ENCODE measurements around the gene CYTH4.

DNA sequence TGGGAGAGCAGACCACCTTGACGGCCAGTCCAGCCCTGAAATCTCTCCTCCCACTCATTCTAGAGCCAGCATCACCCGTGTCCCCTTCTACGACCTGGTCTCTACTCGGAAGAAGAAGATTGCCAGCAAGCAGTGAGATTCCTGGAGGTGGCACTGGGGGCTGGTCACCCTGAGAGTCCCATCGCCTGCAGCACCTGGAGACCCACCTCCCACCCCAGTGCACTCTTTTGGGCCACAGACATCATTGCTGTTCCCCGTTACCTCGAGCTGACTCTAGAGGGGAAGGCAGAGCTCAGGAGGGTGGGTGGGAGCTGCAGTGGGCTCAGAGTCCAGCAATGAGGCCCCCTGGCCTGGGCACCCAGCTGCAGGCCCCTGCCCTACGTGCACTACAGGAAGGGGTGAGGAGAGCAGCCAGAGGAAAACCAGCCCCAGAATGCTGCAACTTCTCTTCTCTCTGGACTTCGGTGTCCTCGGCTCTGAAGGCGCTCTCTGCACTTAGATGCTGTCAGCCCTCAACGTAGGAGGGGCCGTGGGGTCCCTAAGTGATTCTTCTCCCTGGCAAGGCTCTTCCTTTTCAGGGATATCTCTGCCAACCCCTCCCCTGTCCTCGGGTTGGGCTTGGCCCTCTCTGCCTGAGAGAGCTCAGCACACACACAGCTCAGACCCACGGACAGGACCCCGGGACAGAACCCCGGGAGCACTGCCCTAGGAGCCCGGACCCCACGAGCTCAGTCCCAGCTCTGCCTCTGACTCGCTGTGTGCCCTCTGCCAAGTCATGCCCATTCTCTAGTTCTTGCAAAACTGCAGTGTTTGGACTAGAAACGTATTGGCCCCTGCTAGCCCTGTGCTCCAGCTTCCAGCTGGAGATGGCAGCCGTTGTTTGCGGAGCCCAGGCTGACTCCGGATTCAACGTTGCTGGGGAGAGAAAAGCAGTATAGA is 31.3 kb downstream of the CYTH4 start:
- TF ChIP-seq, protein P1, sequence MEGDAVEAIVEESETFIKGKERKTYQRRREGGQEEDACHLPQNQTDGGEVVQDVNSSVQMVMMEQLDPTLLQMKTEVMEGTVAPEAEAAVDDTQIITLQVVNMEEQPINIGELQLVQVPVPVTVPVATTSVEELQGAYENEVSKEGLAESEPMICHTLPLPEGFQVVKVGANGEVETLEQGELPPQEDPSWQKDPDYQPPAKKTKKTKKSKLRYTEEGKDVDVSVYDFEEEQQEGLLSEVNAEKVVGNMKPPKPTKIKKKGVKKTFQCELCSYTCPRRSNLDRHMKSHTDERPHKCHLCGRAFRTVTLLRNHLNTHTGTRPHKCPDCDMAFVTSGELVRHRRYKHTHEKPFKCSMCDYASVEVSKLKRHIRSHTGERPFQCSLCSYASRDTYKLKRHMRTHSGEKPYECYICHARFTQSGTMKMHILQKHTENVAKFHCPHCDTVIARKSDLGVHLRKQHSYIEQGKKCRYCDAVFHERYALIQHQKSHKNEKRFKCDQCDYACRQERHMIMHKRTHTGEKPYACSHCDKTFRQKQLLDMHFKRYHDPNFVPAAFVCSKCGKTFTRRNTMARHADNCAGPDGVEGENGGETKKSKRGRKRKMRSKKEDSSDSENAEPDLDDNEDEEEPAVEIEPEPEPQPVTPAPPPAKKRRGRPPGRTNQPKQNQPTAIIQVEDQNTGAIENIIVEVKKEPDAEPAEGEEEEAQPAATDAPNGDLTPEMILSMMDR (IDR thresholded peaks at IDR 0.05), result no peak
- TF ChIP-seq MAX (CRISPR knock-in tag; IDR thresholded peaks at IDR 0.05), result no peak
- no peak for TF ChIP-seq USF2 (CRISPR knock-in tag; IDR thresholded peaks at IDR 0.05)
- TF ChIP-seq, protein P2, sequence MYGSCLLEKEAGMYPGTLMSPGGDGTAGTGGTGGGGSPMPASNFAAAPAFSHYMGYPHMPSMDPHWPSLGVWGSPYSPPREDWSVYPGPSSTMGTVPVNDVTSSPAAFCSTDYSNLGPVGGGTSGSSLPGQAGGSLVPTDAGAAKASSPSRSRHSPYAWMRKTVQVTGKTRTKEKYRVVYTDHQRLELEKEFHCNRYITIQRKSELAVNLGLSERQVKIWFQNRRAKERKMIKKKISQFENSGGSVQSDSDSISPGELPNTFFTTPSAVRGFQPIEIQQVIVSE (CRISPR knock-in tag; IDR thresholded peaks at IDR 0.05; ENCODE audit: borderline replicate concordance), result no peak
- TF ChIP-seq E2F1 (CRISPR knock-in tag; IDR thresholded peaks at IDR 0.05), result no peak
- TF ChIP-seq, protein P3, sequence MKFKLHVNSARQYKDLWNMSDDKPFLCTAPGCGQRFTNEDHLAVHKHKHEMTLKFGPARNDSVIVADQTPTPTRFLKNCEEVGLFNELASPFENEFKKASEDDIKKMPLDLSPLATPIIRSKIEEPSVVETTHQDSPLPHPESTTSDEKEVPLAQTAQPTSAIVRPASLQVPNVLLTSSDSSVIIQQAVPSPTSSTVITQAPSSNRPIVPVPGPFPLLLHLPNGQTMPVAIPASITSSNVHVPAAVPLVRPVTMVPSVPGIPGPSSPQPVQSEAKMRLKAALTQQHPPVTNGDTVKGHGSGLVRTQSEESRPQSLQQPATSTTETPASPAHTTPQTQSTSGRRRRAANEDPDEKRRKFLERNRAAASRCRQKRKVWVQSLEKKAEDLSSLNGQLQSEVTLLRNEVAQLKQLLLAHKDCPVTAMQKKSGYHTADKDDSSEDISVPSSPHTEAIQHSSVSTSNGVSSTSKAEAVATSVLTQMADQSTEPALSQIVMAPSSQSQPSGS (CRISPR knock-in tag; IDR thresholded peaks at IDR 0.05; ENCODE audit: borderline replicate concordance, low read depth), result no peak
- no peak for TF ChIP-seq TCF7 (CRISPR knock-in tag; IDR thresholded peaks at IDR 0.05; ENCODE audit: low read depth)
- no peak for TF ChIP-seq ZNF232 (CRISPR knock-in tag; IDR thresholded peaks at IDR 0.05)
- no peak for TF ChIP-seq ZNF281 (CRISPR knock-in tag; IDR thresholded peaks at IDR 0.05)
- TF ChIP-seq, protein P4, sequence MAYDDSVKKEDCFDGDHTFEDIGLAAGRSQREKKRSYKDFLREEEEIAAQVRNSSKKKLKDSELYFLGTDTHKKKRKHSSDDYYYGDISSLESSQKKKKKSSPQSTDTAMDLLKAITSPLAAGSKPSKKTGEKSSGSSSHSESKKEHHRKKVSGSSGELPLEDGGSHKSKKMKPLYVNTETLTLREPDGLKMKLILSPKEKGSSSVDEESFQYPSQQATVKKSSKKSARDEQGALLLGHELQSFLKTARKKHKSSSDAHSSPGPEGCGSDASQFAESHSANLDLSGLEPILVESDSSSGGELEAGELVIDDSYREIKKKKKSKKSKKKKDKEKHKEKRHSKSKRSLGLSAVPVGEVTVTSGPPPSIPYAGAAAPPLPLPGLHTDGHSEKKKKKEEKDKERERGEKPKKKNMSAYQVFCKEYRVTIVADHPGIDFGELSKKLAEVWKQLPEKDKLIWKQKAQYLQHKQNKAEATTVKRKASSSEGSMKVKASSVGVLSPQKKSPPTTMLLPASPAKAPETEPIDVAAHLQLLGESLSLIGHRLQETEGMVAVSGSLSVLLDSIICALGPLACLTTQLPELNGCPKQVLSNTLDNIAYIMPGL (CRISPR knock-in tag; IDR thresholded peaks at IDR 0.05), result no peak
- TF ChIP-seq, protein P5, sequence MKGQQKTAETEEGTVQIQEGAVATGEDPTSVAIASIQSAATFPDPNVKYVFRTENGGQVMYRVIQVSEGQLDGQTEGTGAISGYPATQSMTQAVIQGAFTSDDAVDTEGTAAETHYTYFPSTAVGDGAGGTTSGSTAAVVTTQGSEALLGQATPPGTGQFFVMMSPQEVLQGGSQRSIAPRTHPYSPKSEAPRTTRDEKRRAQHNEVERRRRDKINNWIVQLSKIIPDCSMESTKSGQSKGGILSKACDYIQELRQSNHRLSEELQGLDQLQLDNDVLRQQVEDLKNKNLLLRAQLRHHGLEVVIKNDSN (CRISPR knock-in tag; IDR thresholded peaks at IDR 0.05), result no peak
- TF ChIP-seq, protein P6, sequence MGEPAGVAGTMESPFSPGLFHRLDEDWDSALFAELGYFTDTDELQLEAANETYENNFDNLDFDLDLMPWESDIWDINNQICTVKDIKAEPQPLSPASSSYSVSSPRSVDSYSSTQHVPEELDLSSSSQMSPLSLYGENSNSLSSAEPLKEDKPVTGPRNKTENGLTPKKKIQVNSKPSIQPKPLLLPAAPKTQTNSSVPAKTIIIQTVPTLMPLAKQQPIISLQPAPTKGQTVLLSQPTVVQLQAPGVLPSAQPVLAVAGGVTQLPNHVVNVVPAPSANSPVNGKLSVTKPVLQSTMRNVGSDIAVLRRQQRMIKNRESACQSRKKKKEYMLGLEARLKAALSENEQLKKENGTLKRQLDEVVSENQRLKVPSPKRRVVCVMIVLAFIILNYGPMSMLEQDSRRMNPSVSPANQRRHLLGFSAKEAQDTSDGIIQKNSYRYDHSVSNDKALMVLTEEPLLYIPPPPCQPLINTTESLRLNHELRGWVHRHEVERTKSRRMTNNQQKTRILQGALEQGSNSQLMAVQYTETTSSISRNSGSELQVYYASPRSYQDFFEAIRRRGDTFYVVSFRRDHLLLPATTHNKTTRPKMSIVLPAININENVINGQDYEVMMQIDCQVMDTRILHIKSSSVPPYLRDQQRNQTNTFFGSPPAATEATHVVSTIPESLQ (CRISPR knock-in tag; IDR thresholded peaks at IDR 0.05), result no peak
